RWPE1 (cell line): ENCODE results near the gene SELL.
"Not testable (repeated sequence)": the region's sequence is repeated elsewhere in the genome, so short reads cannot be mapped to it uniquely, and the experiment has no call there.

Source experiments
- CTCF ChIA-PET: fragments of 350-600 bp; sonication (Branson Sonifier 250); formaldehyde crosslinking; extraction: SDS; loops from one replicate; lab custom pipeline; 2021; lab: Yijun Ruan, JAX
- POLR2A ChIA-PET: fragments of 400-600 bp; formaldehyde crosslinking; extraction: SDS; loops from one replicate; lab custom pipeline; 2020; ENCODE audit warnings: antibody characterized with exemption; ENCODE audit not compliant: low non-redundant PET; lab: Yijun Ruan, JAX
- DNase-seq: peaks from one replicate; pipeline ENCODE4 v3.0.0; 2012; ENCODE audit warnings: low spot score
- H3K27ac ChIP-seq: fragments of 450-650 bp; 2 replicates; pipeline ENCODE4 v1.5.1; 2017
- CTCF ChIP-seq: fragments of 450-650 bp; conservative IDR thresholded peaks from 2 replicates; pipeline ENCODE4 v1.5.1; 2017; ENCODE audit warnings: low read depth, mild to moderate bottlenecking

SELL gene

GRCh38 chr1:169697755-169698154, 13.7 kb downstream of the SELL start:
- no peak for DNase-seq
- no peak for TF ChIP-seq CTCF

DNA sequence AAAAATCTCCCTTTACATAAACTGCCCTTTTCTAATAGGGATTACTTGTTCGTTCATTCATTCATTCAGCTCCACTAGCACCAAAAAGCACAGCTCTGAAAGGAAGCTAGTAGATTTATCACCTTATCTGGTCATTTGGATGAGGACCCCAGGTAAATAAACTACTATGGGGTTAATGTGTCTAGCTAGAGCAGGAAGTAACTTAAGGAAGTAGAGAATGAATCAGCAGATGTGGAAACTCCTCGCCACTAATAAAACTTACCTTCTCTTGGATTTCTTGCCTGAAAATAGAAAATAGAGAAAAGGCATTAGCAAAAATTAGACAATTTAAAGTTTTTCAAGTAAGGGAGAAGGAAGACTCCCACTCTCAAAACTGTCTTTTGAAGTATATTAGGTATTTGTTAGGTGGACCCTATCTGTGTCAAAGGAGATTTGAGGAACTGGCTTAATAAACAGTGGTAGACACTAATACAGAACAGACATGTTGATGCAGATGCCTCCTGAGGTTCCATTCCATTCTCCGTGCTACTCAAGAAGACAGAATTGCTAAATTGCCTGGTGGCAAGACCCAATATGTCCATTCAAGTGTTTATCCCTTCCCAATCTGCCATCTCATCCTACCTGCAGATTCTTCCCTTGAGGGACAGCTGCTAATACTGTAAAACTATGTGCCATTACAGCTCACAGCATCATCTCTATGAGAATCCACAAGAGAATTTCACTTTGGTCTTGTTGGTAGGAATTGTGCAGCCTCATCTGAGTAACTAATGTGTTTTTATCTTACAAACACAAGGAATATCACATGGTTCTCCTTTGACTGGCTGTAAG, 14.9 kb downstream of the SELL start:
- CTCF ChIA-PET = interaction anchor here (0.7 kb wide), 1 partner anchor 1436 kb away, joined by 3 read pairs; no protein-coding TSS in a partner anchor
- H3K27ac ChIP-seq = no peak overlapping the region
- TF ChIP-seq CTCF = no peak
- DNase-seq = no peak
- POLR2A ChIA-PET = no interaction called here

More at GRCh38 chr1:169697755-169698154, 13.7 kb downstream of the SELL start:
- ChIA-PET POLR2A (no interaction called here), CTCF (no interaction called here)
- no peak overlapping the region for H3K27ac ChIP-seq

- DNase-seq = no peak
- TF ChIP-seq CTCF = no peak
- no peak overlapping the region for H3K27ac ChIP-seq
- ChIA-PET POLR2A (no interaction called here), CTCF (interaction anchor here (0.6 to 1.3 kb wide), 7 partner anchors 17 to 370 kb away, joined by 3 to 8 read pairs (median 3); no protein-coding TSS in a partner anchor)
Observed at GRCh38 chr1:169694304-169695075, 16.9 kb downstream of the SELL start.

DNA sequence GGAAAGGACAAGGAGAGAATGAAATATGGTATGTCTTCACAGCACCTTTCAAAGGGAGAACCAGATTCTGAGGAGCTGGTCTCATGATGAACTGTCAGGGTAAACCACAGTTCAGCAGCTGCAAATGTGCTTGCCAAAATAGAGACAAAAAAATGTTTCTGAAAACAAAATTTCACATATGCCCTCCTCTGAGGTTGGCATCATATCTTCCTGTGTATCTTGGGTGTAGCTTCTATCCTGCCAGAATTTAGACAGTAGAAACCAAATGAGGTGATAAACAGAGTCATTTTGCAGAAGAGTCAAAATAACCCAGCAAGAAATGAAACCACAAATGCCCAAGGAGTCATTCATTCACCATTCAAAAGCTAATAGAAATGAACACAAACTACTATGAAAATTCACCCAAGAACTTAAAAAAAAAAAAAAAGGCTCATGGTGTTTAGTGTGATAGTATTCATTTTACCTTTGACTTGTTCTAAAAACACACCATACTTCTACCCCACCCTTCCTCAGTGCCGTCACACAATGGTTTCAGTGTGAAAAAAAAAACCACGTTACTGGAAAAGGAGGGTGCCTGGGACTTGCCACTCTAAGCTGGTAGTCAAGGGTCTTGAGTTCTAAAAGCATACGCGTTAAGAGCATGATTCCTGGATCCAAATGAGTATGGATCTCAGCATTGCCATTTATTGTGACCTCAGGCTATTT, 18.5 kb downstream of the SELL start:
- no peak overlapping the region for H3K27ac ChIP-seq
- POLR2A ChIA-PET = no interaction called here

GRCh38 chr1:169690489-169690888, 20.9 kb downstream of the SELL start:
- no peak for DNase-seq
- TF ChIP-seq CTCF = no peak
- ChIA-PET CTCF (no interaction called here), POLR2A (no interaction called here)
- no peak overlapping the region for H3K27ac ChIP-seq

More for the DNA sequence above, 18.5 kb downstream of the SELL start:
- CTCF ChIA-PET = no interaction called here
- TF ChIP-seq CTCF = no peak
- no peak for DNase-seq

DNA sequence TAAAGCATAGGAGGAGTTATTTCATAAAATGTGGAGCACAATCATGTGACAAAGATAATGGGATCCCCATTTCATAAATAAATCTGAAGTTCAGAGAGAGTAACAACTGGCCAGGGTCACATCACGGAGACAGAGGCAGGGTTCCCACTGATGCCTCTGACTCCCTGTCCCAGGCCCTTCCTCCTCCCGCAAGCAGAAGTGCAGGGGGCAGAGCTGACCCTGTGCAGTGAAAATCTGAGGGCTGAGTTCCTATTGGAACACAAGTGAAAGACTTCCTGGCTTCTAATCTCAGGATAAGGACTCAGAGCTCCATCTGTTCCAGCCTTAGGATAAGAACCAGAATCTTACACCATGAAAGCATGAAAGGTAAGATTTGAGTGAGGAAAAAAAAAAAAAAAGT, 22.0 kb downstream of the SELL start:
- no peak for DNase-seq
- H3K27ac ChIP-seq = no peak overlapping the region
- ChIA-PET POLR2A (no interaction called here), CTCF (no interaction called here)
- no peak for TF ChIP-seq CTCF

- H3K27ac ChIP-seq, DNase-seq, CTCF ChIA-PET, POLR2A ChIA-PET: not testable (repeated sequence)
Observed at GRCh38 chr1:169688377-169688776, 23.0 kb downstream of the SELL start.
